ENCODE data around the gene FNDC8.
"Not testable (repeated sequence)": the region's sequence is repeated elsewhere in the genome, so short reads cannot be mapped to it uniquely, and the experiment has no call there.

Gene FNDC8

GRCh38 chr17:35121315-35121714, at the start of gene FNDC8:
Gene FNDC8 (plus strand): TSS chr17:35121615. CDS start chr17:35121694, 79 bp downstream.
- no peak for FAIRE-seq

- no peak for FAIRE-seq
These were observed 48.1 kb upstream of the FNDC8 start for GRCh38 chr17:35073183-35073790.

- FAIRE-seq: no peak
These were observed 47.3 kb upstream of the FNDC8 start for GRCh38 chr17:35073991-35074627.

GRCh38 chr17:35074711-35075707, 46.4 kb upstream of the FNDC8 start:
- FAIRE-seq: no peak

GRCh38 chr17:35076874-35077273, 44.5 kb upstream of the FNDC8 start:
- FAIRE-seq: no peak

- FAIRE-seq: no peak
These were observed 41.6 kb upstream of the FNDC8 start for GRCh38 chr17:35079547-35080423.

- FAIRE-seq: no peak
These were observed 40.9 kb upstream of the FNDC8 start for GRCh38 chr17:35080536-35080935.

GRCh38 chr17:35081638-35082037, 39.8 kb upstream of the FNDC8 start:
- no peak for FAIRE-seq

- FAIRE-seq: no peak
These were observed 39.2 kb upstream of the FNDC8 start for GRCh38 chr17:35082073-35082657.

GRCh38 chr17:35083071-35083470, 38.3 kb upstream of the FNDC8 start:
- FAIRE-seq: no peak

GRCh38 chr17:35084987-35085386, 36.4 kb upstream of the FNDC8 start:
- no peak for FAIRE-seq

GRCh38 chr17:35086164-35086563, 35.3 kb upstream of the FNDC8 start:
- no peak for FAIRE-seq

GRCh38 chr17:35086931-35087573, 34.4 kb upstream of the FNDC8 start:
- FAIRE-seq: no peak

GRCh38 chr17:35087731-35088355, 33.6 kb upstream of the FNDC8 start:
- no peak for FAIRE-seq

- FAIRE-seq: no peak
These were observed 33.0 kb upstream of the FNDC8 start for GRCh38 chr17:35088356-35088880.

- no peak for FAIRE-seq
These were observed 32.4 kb upstream of the FNDC8 start for GRCh38 chr17:35088881-35089585.

- FAIRE-seq: no peak
These were observed 31.7 kb upstream of the FNDC8 start for GRCh38 chr17:35089586-35090296.

GRCh38 chr17:35090707-35091106, 30.7 kb upstream of the FNDC8 start:
- FAIRE-seq: not testable (repeated sequence)

GRCh38 chr17:35094902-35095301, 26.5 kb upstream of the FNDC8 start:
- no peak for FAIRE-seq

Data from endometrium (tissue), 2 donors.